Measurements from ENCODE around the gene ANKRD39.

DNA sequence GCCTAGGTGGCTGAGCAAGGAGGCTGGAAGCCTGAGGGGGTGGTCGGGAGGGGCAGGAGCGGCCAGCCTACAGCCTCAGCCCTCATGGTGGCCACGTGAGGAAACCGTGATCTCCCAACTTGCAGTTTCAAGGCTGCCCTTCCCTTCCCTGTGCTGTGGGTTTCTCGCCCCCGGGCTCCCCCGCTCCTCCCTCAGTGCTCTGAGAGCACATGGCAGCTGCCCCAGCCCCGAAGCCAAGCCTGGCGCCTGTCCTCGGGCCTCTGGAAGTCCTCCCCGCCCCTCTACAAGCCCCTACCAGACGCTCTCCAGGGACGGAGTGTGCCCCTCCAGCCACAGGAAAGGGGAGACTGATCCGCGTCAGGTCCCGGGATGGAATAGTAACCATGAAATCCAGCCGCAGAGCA, 13.4 kb downstream of the ANKRD39 start:
- TF ChIP-seq, protein P1, sequence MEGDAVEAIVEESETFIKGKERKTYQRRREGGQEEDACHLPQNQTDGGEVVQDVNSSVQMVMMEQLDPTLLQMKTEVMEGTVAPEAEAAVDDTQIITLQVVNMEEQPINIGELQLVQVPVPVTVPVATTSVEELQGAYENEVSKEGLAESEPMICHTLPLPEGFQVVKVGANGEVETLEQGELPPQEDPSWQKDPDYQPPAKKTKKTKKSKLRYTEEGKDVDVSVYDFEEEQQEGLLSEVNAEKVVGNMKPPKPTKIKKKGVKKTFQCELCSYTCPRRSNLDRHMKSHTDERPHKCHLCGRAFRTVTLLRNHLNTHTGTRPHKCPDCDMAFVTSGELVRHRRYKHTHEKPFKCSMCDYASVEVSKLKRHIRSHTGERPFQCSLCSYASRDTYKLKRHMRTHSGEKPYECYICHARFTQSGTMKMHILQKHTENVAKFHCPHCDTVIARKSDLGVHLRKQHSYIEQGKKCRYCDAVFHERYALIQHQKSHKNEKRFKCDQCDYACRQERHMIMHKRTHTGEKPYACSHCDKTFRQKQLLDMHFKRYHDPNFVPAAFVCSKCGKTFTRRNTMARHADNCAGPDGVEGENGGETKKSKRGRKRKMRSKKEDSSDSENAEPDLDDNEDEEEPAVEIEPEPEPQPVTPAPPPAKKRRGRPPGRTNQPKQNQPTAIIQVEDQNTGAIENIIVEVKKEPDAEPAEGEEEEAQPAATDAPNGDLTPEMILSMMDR (IDR thresholded peaks at IDR 0.05) = no peak
- TF ChIP-seq EP300 (IDR thresholded peaks at IDR 0.05; ENCODE audit: low read depth) = no peak
- TF ChIP-seq POLR2AphosphoS5 (IDR thresholded peaks at IDR 0.05) = no peak

All from transverse colon (tissue), 4 donors.